Left lobe of liver (tissue), 2 donors: ENCODE measurements around the gene CYB5R3. TPM values are rescaled to one million over a fixed set of nuclear protein-coding genes. Genes with fewer than 3 reads are reported as not detected.

Experiments
- ATAC-seq: fragments of 200-7000 bp; cut with Tn5 transposase; one replicate; pipeline ENCODE4 v1.9.1; 2020; ENCODE audit warnings: mild to moderate bottlenecking, moderate library complexity
- DNase-seq: peaks from one replicate; pipeline ENCODE4 v3.0.0-alpha.2; 2020; ENCODE audit warnings: low spot score
- total RNA-seq: library from RNA; stranded (reverse); gene quantifications from one replicate; pipeline ENCODE4 v1.2.1, GENCODE V29; 2021
- donor health status: DM: no; HTN: no; CAD: no; lungs with moderate emphysema.
- donor health status: DM: no; HTN: yes; CAD: no.

CYB5R3 gene
- 147 TPM for total RNA-seq

DNA sequence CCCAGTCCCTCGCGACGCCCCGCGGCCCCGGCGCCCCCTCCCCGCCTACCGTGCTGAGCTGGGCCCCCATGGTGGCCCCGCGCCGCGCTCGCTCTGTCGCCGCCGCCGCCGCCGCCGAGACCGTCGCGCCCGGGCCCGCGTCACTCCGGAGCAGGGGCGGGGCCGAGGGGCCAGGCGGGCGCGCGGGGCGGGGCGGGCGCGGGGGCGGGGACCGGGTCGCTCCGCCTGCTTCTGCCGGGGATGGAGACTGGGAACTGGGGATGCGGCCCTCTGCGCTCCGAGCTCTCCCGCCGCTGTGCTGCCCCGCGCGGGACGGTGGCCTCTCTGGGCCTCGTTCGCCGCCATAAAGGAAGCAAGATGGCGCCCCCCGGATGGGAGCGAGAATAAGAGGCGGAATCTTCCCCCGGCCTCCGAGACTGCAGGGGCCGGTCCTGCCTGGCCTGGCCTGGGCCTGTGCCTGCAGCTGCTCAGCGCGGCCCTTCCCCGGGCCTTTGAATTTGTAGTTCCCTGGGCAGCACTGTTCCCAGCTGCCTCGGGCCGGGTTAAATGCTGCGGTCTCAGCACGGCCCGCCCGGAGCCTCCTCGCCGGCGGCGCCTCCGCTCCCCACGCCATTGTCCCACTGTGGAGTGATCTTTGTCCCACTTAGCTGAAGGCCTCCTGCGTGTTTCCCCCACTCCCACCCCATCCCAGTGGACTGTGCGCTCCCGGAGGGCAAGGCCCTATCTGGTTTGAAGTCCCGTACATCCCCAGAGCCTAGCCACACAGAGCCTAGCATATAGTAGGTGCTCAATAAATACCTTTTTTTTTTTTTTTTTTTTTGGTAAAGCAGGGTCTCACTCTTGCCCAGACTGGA lies at the start of gene CYB5R3:
Gene CYB5R3 (minus strand): TSS at position 147 of the 854 bp plus-strand sequence. CDS start 77 bp downstream, at position 70.
- DNase-seq = peak; percentile 83

DNA sequence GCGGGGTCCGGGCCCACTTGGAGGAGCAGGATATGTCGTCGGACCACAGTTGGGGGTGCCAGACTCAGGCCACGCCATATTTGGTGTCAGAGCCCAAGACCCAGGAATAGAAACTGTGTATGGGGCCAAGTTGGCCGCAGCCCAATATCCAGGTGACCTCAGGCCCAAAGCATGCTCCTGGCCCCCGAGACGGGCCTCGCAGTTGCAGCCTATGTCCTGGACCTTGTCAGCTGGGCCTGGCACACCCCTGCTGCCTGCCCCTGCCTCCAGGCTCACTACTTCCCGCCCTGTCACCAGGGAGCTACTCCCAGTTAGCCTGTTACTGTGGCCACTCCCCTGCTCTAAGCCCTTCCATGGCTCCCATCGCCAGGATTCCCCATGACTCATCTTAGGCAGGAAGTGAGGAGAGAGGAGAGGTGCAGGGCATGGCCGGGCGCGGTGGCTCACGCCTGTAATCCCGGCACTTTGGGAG lies 48.4 kb upstream of the CYB5R3 start:
- peak; percentile 34 for ATAC-seq
- no peak for DNase-seq

More for the DNA sequence above, at the start of gene CYB5R3:
- peak; percentile 65 for ATAC-seq

DNA sequence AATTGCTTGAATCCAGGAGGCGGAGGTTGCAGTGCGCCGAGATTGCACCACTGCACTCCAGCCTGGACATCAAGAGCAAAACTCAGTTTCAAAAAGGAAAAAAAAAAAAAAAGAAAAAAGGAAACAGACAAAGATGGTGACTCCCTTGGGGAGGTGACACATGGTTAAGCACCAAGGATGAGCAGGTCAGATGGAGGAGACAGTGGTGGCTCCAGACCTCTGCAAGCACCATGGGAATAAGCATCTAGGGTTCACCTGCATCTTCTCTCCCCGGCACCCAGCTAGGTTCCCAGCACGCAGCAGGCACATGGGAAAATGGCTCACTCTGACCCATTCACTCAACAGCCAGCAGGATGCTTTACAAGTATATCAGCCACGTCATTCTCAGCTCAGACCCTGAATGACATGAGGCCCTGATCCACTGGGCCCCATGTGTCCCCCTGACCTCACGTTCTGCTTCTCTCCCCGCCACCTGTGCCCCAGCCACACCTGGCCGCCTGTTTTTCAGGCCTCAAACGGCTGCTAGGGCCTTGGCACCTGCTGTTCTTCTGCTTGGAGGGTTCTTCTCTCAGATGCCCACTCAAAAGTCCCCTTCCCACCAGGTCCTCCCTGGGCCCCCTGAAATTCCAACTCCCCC lies 47.3 kb upstream of the CYB5R3 start:
- no peak for DNase-seq
- no peak for ATAC-seq

DNA sequence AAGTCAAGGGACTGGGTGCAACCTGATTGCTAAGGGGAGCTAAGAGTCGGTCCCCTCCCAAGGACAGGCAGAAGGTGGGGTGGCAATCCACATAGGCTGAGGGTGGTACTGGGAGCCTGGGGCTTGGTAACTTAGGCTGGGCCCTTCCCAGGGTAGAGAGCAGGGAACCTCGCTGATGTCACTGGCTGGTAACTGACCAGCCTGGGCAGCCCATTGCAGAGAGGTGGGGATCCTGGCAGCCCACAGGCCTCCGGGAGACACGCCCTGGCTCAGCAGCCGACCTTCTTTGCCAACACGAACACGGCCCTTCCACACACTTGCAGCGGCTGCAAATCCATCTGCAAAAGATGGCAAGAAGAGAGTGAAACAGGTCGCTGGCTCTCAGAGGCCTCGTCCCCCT lies 46.1 kb upstream of the CYB5R3 start:
- DNase-seq (no peak), ATAC-seq (no peak)

GRCh38 chr22:42693763-42694683 lies 44.8 kb upstream of the CYB5R3 start:
- DNase-seq (no peak), ATAC-seq (no peak)

DNA sequence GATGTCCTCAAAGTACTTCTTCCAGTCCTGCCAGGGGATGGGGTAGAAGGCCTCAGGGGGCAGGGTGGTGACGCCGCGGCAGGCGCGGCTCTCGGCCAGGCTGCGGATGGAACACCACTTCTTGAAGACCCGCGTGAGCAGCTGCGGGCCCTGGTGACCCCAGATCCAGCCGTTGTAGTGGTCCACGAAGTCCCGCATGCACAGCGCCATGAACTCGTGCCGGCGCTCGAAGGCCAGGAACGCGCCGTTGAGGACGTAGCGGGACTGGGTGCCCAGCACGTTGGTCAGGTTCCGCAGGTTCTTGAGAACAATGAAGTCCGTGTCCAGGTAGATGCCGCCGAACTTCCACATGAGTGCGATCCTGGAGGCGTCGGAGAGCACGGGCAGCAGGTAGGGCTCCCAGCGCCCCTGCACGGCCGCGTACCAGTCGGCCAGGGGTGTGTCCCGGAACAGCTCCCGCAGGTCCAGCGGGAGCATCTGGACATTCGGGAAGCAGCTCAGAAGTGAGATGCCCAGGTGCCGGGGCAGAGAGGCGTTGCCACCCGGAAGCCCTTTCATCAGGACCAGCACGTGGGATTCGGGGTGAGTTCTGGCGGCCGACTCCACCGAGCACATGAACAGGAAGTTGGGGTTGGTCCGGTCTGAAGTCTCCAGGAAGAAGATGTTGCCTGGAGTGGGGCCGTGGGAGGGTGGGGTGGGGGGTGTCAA lies 44.0 kb upstream of the CYB5R3 start:
- DNase-seq (no peak), ATAC-seq (no peak)

GRCh38 chr22:42692239-42693054 lies 43.3 kb upstream of the CYB5R3 start:
- ATAC-seq = no peak
- DNase-seq = no peak

- DNase-seq (no peak), ATAC-seq (no peak)
These were observed 42.2 kb upstream of the CYB5R3 start for GRCh38 chr22:42691440-42691839.

DNA sequence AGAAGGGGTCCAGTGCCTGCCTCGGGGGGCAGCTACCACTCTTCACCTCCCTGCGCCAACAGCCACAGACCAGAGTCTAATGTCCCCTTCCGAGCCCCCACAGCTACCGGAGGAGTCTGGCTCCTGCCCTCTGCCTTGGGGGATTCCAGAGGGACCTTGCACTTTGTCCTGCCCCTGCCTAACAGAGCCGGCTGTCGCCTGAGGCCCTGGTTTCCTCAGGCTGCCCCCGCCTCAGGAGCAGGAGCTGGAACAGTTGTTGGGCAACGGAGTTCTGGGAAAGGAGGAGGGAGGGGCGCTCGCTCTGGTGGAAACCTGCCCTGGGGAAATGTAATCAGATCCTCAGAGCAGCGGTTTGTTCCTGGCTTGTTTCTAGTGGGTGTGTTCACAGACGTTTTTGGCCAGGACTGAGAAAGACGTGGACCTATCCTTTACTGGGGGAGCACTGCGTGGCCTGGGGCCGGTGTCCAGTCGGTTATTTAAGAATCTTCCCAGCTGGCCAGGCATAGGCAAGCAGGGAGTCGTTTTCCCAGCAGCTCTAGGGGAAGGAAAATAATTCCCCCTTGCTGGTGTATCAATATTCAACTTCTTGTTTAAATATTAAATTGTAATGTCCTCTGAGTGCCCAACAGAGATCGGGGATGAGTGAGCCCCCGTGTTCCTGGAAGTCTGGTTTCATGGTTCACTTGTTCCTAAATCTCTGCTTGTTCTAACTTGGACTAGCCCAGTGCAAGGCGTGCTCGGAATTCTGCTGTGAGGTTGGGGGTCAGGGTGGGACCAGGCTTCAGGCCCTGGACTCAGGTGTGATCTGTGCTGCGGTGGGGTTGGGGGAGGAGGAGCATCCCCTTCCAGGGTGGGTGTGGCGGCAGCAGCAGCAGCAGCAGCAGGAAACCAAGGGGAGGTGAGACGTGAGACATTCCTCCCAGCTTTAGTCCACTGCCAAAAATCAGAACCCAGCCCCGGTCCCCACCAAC lies 39.3 kb upstream of the CYB5R3 start:
- DNase-seq = peak; percentile 82

DNA sequence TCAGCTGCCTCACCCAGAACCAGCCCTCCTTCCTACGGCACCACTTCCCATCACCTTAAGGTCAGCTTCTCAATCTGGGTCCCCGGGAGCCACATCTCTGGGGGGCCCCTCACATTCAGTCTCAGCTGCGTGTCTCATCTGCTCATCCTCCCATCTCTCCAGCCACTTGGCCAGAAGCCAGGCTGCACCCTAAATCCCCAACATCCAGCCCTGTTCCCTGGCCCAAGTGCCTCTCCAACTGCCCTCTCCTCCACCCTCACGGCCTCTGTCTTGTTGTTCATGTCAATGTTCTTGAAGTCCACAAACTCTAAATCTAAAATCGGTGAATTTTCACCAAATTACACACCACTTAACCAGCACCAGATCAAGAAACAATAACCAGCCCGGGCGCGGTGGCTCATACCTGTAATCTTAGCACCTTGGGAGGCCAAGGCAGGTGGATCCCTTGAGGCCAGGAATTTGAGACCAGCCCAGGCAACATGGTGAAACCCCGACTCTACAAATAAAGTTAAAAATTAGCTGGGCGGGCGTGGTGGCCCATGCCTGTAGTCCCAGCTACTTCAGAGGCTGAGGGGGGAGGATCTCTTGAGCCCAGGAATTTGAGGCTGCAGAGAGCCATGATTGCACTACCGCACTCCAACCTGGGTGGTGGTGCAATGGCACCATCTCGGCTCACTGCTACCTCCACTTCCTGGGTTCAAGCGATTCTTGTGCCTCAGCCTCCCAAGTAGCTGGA lies 37.7 kb upstream of the CYB5R3 start:
- no peak for ATAC-seq
- no peak for DNase-seq

More for the DNA sequence above, 39.3 kb upstream of the CYB5R3 start:
- peak; percentile 88 for ATAC-seq

DNA sequence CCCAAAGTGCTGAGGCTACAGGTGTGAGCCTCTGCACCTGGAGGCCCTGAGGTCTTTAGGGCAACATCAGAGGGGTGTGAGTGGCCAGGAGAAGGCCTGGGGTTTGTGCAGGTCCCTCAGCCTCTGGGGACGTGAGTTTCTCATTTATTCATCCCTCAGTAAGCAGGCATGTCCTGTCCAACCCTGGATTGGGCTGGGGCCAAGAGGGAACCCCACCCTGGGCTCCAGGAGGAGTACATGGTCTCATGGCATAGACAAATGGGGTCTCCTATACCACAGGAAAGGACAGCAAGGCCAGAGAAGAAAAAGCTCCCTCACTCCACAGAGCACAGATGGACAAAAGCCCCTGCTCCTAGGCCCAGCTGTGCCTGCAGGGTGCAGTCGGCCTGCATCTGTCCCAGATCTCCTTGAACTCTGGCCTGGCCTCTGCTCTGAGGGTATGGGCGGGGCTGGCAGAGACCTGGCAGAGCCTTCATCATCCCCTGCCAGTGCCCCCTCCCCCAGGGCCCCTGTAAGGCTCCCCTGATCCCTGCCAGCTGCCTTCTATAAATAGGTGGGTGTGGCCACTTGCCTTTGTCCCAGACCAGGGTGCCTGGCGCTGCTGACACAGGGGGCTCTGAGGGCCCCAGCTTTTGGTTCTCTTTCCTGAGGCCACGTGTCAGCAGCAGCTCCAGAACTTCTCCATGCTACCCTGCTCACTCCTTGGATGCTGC lies 36.9 kb upstream of the CYB5R3 start:
- DNase-seq (no peak), ATAC-seq (no peak)

- ATAC-seq = no peak
- no peak for DNase-seq
These were observed 35.4 kb upstream of the CYB5R3 start for GRCh38 chr22:42684462-42685195.

DNA sequence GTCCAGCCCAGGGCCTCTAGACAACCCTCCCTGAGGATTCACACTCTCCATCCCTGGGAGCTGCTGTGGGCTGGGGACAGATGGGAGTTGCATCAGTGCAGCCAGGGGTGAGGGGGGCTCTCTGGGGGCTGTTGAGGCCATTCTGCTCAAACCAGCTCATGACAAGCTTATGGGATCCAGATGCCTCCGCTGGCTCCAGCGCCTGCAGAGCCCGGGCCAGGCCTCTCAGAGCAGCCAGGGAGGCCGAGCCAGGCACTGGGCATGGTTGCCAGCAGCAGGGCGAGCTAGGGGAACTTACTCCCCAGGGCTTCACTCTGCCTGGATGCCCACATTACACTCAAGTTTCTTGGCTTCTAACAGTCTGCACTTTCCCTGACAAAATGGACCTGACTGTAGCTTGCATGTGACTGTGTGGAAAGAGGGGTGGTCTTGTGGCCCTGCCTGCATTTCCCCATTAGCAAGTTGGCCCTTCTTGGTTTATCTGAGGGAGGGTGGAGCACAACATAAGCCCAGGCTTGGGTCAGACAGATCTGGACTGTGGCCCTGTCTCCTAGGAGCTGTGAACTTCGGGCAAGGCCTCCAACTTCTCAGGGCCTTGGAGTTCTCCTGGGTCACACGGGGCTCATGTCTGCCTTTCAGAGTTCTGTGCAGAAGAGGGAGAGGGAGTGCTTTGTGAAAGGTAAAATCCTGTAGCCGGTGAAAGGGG lies 34.5 kb upstream of the CYB5R3 start:
- DNase-seq = no peak
- no peak for ATAC-seq

DNA sequence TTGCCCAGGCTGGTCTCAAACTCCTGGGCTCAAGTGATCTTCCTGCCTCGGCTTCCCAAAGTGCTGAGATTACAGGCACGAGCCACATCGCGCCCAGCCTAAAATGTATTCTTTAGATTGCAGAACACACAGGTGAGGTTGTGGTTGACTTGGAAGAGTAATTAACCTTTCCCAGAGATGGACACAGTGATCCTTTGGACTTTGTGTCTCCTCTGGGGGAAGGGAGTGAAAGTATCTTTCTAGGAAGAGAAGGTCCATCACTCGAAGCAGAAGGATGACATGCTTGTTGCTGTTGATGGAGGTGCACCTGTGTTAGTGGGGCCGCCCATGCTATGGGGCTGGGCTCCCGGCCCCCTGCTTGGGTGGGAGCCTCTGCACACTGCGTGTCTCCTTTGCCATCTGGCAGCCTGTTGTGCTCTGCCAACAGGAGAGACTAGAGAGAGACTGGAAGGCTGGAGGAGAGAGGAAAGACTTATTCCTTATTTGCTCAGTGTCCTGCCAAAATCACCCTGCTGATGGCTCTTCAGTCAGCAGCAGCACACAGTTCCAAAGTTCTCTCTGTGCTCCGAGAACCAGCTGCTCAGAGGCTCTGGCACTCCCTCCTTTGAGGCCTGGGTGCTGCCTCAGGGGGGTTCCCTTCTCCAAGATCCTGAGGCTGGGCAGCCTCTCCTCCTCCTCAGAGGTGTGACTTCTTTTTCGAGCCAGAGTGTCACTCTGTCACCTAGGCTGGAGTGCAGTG lies 33.1 kb upstream of the CYB5R3 start:
- DNase-seq (no peak), ATAC-seq (peak; percentile 72)

DNA sequence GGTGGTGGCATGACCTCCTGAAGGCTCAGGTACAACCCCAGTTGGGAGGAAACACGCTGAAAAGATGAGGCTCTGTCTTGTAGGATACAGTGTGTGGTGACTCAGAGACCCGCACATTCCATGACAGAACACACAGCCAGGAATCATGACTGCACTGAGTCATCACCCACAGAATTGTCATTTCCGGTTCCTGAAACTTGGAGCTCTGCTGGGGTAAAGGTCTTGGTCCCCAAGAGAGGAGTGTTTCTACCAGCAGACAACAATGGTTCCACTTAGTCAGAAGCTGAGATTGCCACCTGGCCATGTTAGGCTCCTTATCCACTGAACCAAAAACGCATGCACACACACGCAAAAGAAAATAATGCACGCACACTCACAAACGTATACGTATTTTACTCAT lies 31.5 kb upstream of the CYB5R3 start:
- peak; percentile 11 for ATAC-seq
- DNase-seq = no peak
